Fibroblast of lung (primary cell): Measurements from ENCODE around the gene SVEP1. TPM values are rescaled to one million over a fixed set of nuclear protein-coding genes. Genes with fewer than 3 reads are reported as not detected.
A peak's percentile ranks its signal among the peaks of the same experiment; 100 is the strongest.
"Not testable (repeated sequence)": the region's sequence is repeated elsewhere in the genome, so short reads cannot be mapped to it uniquely, and the experiment has no call there.

ENCODE experiments used
- DNase-seq, 2 donors: peaks; one replicate each; pipeline versions ENCODE4 v3.0.0 to v3.0.0-alpha.2; 2010; ENCODE audit warnings: low read depth in 2 of 2
- H2AFZ ChIP-seq: 2 replicates; pipeline ENCODE4 v1.5.1; 2012; ENCODE audit warnings: low read length, control low read depth, inconsistent platforms
- H3K27ac ChIP-seq: 2 replicates; pipeline ENCODE4 v1.5.1; 2011; ENCODE audit warnings: low read length, control low read depth; ENCODE audit not compliant: insufficient read depth
- H3K27me3 ChIP-seq: 2 replicates; pipeline ENCODE4 v1.5.1; 2011; ENCODE audit warnings: mild to moderate bottlenecking, low read length; ENCODE audit not compliant: control insufficient read depth, insufficient read depth
- H3K36me3 ChIP-seq: 2 replicates; pipeline ENCODE4 v1.5.1; 2011; ENCODE audit warnings: low read length; ENCODE audit not compliant: control insufficient read depth, insufficient read depth
- H3K4me1 ChIP-seq: 2 replicates; pipeline ENCODE4 v1.5.1; 2011; ENCODE audit warnings: low read length; ENCODE audit not compliant: control insufficient read depth, insufficient read depth; ENCODE audit errors: extremely low read depth
- H3K4me2 ChIP-seq: 2 replicates; pipeline ENCODE4 v1.5.1; 2011; ENCODE audit warnings: low read length, control low read depth; ENCODE audit not compliant: insufficient read depth; ENCODE audit errors: extremely low read depth
- H3K4me3 ChIP-seq, 4 experiments: fragments of 200-600 bp in 1 of 4; sonication (generic) in 1 of 4; replicated peaks in 1 of 4; 2 replicates each; pipeline ENCODE4 v1.5.1; 2011 to 2016; ENCODE audit warnings: low read length in 4 of 4, low read depth in 3 of 4, mild to moderate bottlenecking in 3 of 4, control low read depth in 2 of 4, inconsistent platforms in 1 of 4, mixed read lengths in 1 of 4; ENCODE audit not compliant: insufficient read depth in 1 of 4; ENCODE audit errors: control extremely low read depth in 1 of 4
- H3K79me2 ChIP-seq: 2 replicates; pipeline ENCODE4 v1.5.1; 2012; ENCODE audit warnings: mild to moderate bottlenecking, low read length, inconsistent platforms; ENCODE audit not compliant: control insufficient read depth, insufficient read depth
- H3K9ac ChIP-seq: 2 replicates; pipeline ENCODE4 v1.5.1; 2011; ENCODE audit warnings: mild to moderate bottlenecking, low read length, control low read depth; ENCODE audit not compliant: insufficient read depth
- H3K9me3 ChIP-seq: 2 replicates; pipeline ENCODE4 v1.5.1; 2012; ENCODE audit warnings: low read depth, low read length; ENCODE audit not compliant: control insufficient read depth, insufficient read depth
- H4K20me1 ChIP-seq: 2 replicates; pipeline ENCODE4 v1.5.1; 2011; ENCODE audit warnings: low read length; ENCODE audit not compliant: control insufficient read depth, insufficient read depth; ENCODE audit errors: extremely low read depth
- CTCF ChIP-seq, 2 donors: IDR thresholded peaks in 1 of 2; conservative IDR thresholded peaks in 1 of 2; 1 replicate in 1 of 2; 2 replicates in 1 of 2; pipeline ENCODE4 v1.5.1; 2011 to 2012; ENCODE audit warnings: low read length in 2 of 2, control low read depth in 1 of 2, inconsistent platforms in 1 of 2, low read depth in 1 of 2, mild to moderate bottlenecking in 1 of 2
- EZH2 ChIP-seq: IDR thresholded peaks from 2 replicates; pipeline ENCODE4 v1.5.1; 2012; ENCODE audit warnings: low read length, control low read depth, mild to moderate bottlenecking; ENCODE audit errors: missing control alignments
- polyA plus RNA-seq, 2 donors: library from polyadenylated mRNA; depleted of rRNA in 1 of 2; stranded (reverse) in 1 of 2; unstranded in 1 of 2; fragments of >200 nt; gene quantifications; 2 replicates each; pipeline ENCODE4 v1.2.1, GENCODE V29; 2011 to 2012; ENCODE audit warnings: missing spikeins in 1 of 2
- total RNA-seq: library from RNA; depleted of rRNA; stranded (reverse); fragments of >200 nt; gene quantifications from 2 replicates; pipeline ENCODE4 v1.2.1, GENCODE V29; 2014

Gene SVEP1
- total and polyA plus RNA-seq, 2 donors (not counting 1 experiment from before 2014, with no cell fraction given) = 46.3 to 96.9 TPM

- Histone ChIP-seq H3K27ac (no peak overlapping the region), H3K4me2 (no peak overlapping the region), H4K20me1 (no peaks in the 10 kb centered on the region), H2AFZ (no peak overlapping the region), H3K9ac (no peak overlapping the region), H3K9me3 (no peaks in the 10 kb centered on the region), H3K36me3 (no peaks in the 10 kb centered on the region), H3K4me1 (no peaks in the 10 kb centered on the region), H3K79me2 (no peaks in the 10 kb centered on the region), H3K27me3 (no peaks in the 10 kb centered on the region), H3K4me3 (no peak overlapping the region)
- TF ChIP-seq EZH2 = no peak
- TF ChIP-seq CTCF (conservative IDR thresholded peaks at IDR 0.05 in 1 of 2, IDR thresholded peaks at IDR 0.05 in 1 of 2; ENCODE audit: low read depth in 1 of 2, low read length in 2 of 2) = no peak
- peak in 1 of 2 donors; percentile 27 for DNase-seq
Measured at GRCh38 chr9:110399983-110400382, 179.6 kb downstream of the SVEP1 start.

- H3K4me1 ChIP-seq, H2AFZ ChIP-seq, H4K20me1 ChIP-seq, H3K9me3 ChIP-seq, H3K27ac ChIP-seq, H3K4me2 ChIP-seq, H3K79me2 ChIP-seq, H3K27me3 ChIP-seq, H3K9ac ChIP-seq, H3K36me3 ChIP-seq, H3K4me3 ChIP-seq, DNase-seq: not testable (repeated sequence)
Measured at GRCh38 chr9:110398992-110399391, 180.5 kb downstream of the SVEP1 start.

- Histone ChIP-seq H4K20me1 (no peaks in the 10 kb centered on the region), H3K4me3 (no peak overlapping the region), H3K9me3 (no peaks in the 10 kb centered on the region), H3K4me2 (no peak overlapping the region), H3K9ac (no peak overlapping the region), H3K27me3 (no peaks in the 10 kb centered on the region), H3K4me1 (no peaks in the 10 kb centered on the region), H3K27ac (no peak overlapping the region), H2AFZ (no peak overlapping the region), H3K36me3 (no peaks in the 10 kb centered on the region), H3K79me2 (no peaks in the 10 kb centered on the region)
- TF ChIP-seq EZH2 (no peak), CTCF (conservative IDR thresholded peaks at IDR 0.05 in 1 of 2, IDR thresholded peaks at IDR 0.05 in 1 of 2; ENCODE audit: low read depth in 1 of 2, low read length in 2 of 2) (no peak)
- DNase-seq = no peak
Measured at GRCh38 chr9:110391826-110392485, 187.6 kb downstream of the SVEP1 start.
